Gastrocnemius medialis (tissue), 4 donors: Measurements from ENCODE around the gene TNS4. TPM values are rescaled to one million over a fixed set of nuclear protein-coding genes. Genes with fewer than 3 reads are reported as not detected.

Experiments
- ATAC-seq, 2 donors: fragments of 150-250 bp; one replicate each; pipeline ENCODE4 v1.9.1; 2016
- DNase-seq, 2 donors: peaks; one replicate each; pipeline ENCODE4 v3.0.0-alpha.2; 2019
- H3K27ac ChIP-seq, 4 donors: fragments of 200-600 bp; sonication (generic); 1 replicate in 1 of 4; 2 replicates in 3 of 4; pipeline ENCODE4 v1.5.1; 2016 to 2018; ENCODE audit warnings: mild to moderate bottlenecking in 2 of 4, moderate library complexity in 1 of 4
- H3K27me3 ChIP-seq, 3 donors: fragments of 200-600 bp; sonication (generic) in 2 of 3; 1 replicate in 1 of 3; 2 replicates in 2 of 3; pipeline versions ENCODE4 v1.5.1 to v1.6.0; 2016 to 2019; ENCODE audit warnings: mild to moderate bottlenecking in 1 of 3, moderate library complexity in 1 of 3
- H3K36me3 ChIP-seq, 2 donors: fragments of 200-600 bp; sonication (generic) in 1 of 2; one replicate each; pipeline ENCODE4 v1.5.1; 2017 to 2018
- H3K4me1 ChIP-seq, 2 donors: fragments of 200-600 bp; sonication (generic) in 1 of 2; one replicate each; pipeline ENCODE4 v1.5.1; 2016 to 2017; ENCODE audit warnings: mild to moderate bottlenecking in 2 of 2
- H3K4me3 ChIP-seq, 4 donors: fragments of 200-600 bp; sonication (generic) in 3 of 4; 1 replicate in 1 of 4; 2 replicates in 3 of 4; pipeline ENCODE4 v1.5.1; 2016 to 2019; ENCODE audit warnings: mild to moderate bottlenecking in 2 of 4
- H3K9me3 ChIP-seq, 3 donors: fragments of 200-600 bp; sonication (generic) in 2 of 3; 1 replicate in 1 of 3; 2 replicates in 2 of 3; pipeline ENCODE4 v1.5.1; 2016 to 2019
- CTCF ChIP-seq, 5 experiments: fragments of 450-650 bp in 3 of 5; fragments of 200-600 bp in 2 of 5; sonication (generic) in 2 of 5; IDR thresholded peaks in 4 of 5; conservative IDR thresholded peaks in 1 of 5; 1 replicate in 4 of 5; 2 replicates in 1 of 5; pipeline ENCODE4 v1.5.1; 2016 to 2019; ENCODE audit warnings: antibody characterized with exemption in 5 of 5, mild to moderate bottlenecking in 3 of 5, moderate library complexity in 3 of 5
- POLR2A ChIP-seq, 2 donors: fragments of 450-650 bp; IDR thresholded peaks; one replicate each; pipeline ENCODE4 v1.6.1; 2017; ENCODE audit warnings: antibody characterized with exemption in 2 of 2, mild to moderate bottlenecking in 2 of 2, moderate library complexity in 2 of 2
- in situ Hi-C, 4 donors: fragments of 200-750 bp; cut with MboI; loops; one replicate each; pipeline versions ENCODE4 v1.15.0 to v1.8.0; 2017; ENCODE audit warnings: low sequenced_read_pairs in 4 of 4
- intact Hi-C: fragments of 100-400 bp; cut with DNase I; formaldehyde crosslinking; loops from one replicate; pipeline ENCODE4 v1.15.1; 2023; ENCODE audit warnings: low total_unique reads
- total RNA-seq, 4 donors: library from RNA; depleted of rRNA; stranded (reverse); fragments of >200 nt; gene quantifications; one replicate each; pipeline versions ENCODE4 v1.1.0 to v1.2.3, GENCODE V29; 2016

TNS4 gene
- total RNA-seq, 4 donors from 2014 or later = 0.18 TPM; not detected in 3

- Histone ChIP-seq H3K27ac (peak overlapping the region in 1 of 4 donors; percentile 13), H3K36me3 (peaks cover 0 to 7% of the 10 kb centered on the region in 2 donors)
- no peak for DNase-seq
Measured at GRCh38 chr17:40453881-40454612, 47.4 kb downstream of the TNS4 start.

DNA sequence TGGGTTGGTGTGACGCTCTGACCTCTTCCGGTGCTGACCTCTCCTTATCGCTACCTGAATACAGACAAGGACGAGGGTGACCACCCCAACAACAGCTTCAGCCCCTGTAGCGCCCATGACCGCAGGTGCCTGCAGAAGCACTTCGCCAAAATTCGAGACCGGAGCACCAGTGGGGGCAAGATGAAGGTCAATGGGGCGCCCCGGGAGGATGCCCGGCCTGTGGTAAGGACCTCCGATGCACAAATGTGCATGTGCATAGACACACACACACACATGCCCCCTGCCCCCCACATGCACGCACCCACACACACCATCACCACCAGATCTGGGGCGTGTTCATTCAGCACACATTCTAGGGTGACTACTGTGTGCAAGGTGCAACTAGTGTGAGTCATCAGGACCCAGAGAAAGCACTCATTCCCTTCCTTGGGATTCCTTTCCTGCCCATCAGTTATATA is 48.5 kb downstream of the TNS4 start:
- Histone ChIP-seq H3K9me3 (no peaks in the 10 kb centered on the region), H3K4me1 (peaks cover 34 to 38% of the 10 kb centered on the region in 2 donors), H3K27me3 (no peaks in the 10 kb centered on the region), H3K36me3 (peaks cover 0 to 7% of the 10 kb centered on the region in 2 donors), H3K27ac (peak overlapping the region; percentile 50 to 71 (median 65)), H3K4me3 (no peak overlapping the region)
- ATAC-seq (no peak), DNase-seq (no peak)
- TF ChIP-seq CTCF (IDR thresholded peaks at IDR 0.05 in 4 of 5, conservative IDR thresholded peaks at IDR 0.05 in 1 of 5) (no peak), POLR2A (IDR thresholded peaks at IDR 0.05) (no peak)
- in situ Hi-C loops (no loop called here), intact Hi-C loops (no loop called here)

More at GRCh38 chr17:40453881-40454612, 47.4 kb downstream of the TNS4 start:
- in situ Hi-C loops (no loop called here), intact Hi-C loops (no loop called here)
- H3K27me3 ChIP-seq = no peaks in the 10 kb centered on the region
- no peak for ATAC-seq
- H3K4me3 ChIP-seq = no peak overlapping the region
- H3K9me3 ChIP-seq = no peaks in the 10 kb centered on the region
- peaks cover 23 to 27% of the 10 kb centered on the region in 2 donors for H3K4me1 ChIP-seq
- TF ChIP-seq CTCF (IDR thresholded peaks at IDR 0.05 in 4 of 5, conservative IDR thresholded peaks at IDR 0.05 in 1 of 5) = no peak
- TF ChIP-seq POLR2A (IDR thresholded peaks at IDR 0.05) = no peak

GRCh38 chr17:40452216-40452787 is 49.1 kb downstream of the TNS4 start:
- H3K27me3 ChIP-seq = no peaks in the 10 kb centered on the region
- H3K9me3 ChIP-seq = no peaks in the 10 kb centered on the region
- peaks cover 36 to 43% of the 10 kb centered on the region in 2 donors for H3K4me1 ChIP-seq
- H3K27ac ChIP-seq = peak overlapping the region; percentile 50 to 72 (median 70)
- TF ChIP-seq POLR2A (IDR thresholded peaks at IDR 0.05) (no peak), CTCF (IDR thresholded peaks at IDR 0.05 in 4 of 5, conservative IDR thresholded peaks at IDR 0.05 in 1 of 5) (no peak)
- intact Hi-C loops = no loop called here
- peak; percentile 46 to 59 for ATAC-seq
- H3K4me3 ChIP-seq = no peak overlapping the region
- DNase-seq = peak in 1 of 2 donors; percentile 48
- in situ Hi-C loops = no loop called here
- peaks cover 0 to 7% of the 10 kb centered on the region in 2 donors for H3K36me3 ChIP-seq

DNA sequence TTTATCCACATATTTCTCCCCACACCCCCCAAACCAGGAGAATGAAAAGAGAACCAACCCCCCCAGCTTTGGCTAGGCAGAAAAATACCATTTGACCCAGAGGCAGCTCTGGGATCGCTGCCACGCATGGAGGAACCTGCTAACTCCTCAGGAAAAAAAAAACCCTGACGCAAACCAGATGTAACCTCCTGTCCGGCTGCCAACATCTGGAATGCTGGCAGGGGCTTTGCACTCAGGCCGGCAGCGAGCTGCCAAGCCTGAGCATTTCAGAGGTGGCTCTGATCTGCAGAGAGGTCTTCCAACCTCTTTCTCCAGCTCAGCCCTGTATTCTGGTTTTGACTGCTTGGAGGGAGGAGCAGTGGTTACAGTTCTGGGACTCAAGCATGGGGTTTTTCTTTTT is 50.0 kb downstream of the TNS4 start:
- in situ Hi-C loops = no loop called here
- Histone ChIP-seq H3K27me3 (no peaks in the 10 kb centered on the region), H3K27ac (peak overlapping the region; percentile 50 to 72 (median 70)), H3K4me3 (no peak overlapping the region), H3K4me1 (peaks cover 36 to 43% of the 10 kb centered on the region in 2 donors), H3K36me3 (peaks cover 0 to 7% of the 10 kb centered on the region in 2 donors), H3K9me3 (no peaks in the 10 kb centered on the region)
- TF ChIP-seq POLR2A (IDR thresholded peaks at IDR 0.05) = no peak
- no peak for TF ChIP-seq CTCF (IDR thresholded peaks at IDR 0.05 in 4 of 5, conservative IDR thresholded peaks at IDR 0.05 in 1 of 5)
- DNase-seq (peak in 1 of 2 donors; percentile 72), ATAC-seq (peak; percentile 44 to 49)
- intact Hi-C loops = no loop called here
